HG03066 (cell line): ENCODE measurements around the gene SLC5A3.

Experiments
- ATAC-seq: cut with Tn5 transposase; IDR thresholded peaks from one replicate; pipeline ENCODE4 v1.9.1; 2021; ENCODE audit warnings: low read depth; ENCODE audit not compliant: unreplicated experiment

Gene SLC5A3

GRCh38 chr21:34065027-34065426 is 8.4 kb upstream of the SLC5A3 start:
- no peak for ATAC-seq

GRCh38 chr21:34071683-34072082 is 1.7 kb upstream of the SLC5A3 start:
- ATAC-seq, result no peak

GRCh38 chr21:34072145-34073031 is 990 bp upstream of the SLC5A3 start:
- ATAC-seq, result peak; percentile 4

GRCh38 chr21:34073749-34074282 is 438 bp downstream of the SLC5A3 start:
- peak; percentile 36 for ATAC-seq

DNA sequence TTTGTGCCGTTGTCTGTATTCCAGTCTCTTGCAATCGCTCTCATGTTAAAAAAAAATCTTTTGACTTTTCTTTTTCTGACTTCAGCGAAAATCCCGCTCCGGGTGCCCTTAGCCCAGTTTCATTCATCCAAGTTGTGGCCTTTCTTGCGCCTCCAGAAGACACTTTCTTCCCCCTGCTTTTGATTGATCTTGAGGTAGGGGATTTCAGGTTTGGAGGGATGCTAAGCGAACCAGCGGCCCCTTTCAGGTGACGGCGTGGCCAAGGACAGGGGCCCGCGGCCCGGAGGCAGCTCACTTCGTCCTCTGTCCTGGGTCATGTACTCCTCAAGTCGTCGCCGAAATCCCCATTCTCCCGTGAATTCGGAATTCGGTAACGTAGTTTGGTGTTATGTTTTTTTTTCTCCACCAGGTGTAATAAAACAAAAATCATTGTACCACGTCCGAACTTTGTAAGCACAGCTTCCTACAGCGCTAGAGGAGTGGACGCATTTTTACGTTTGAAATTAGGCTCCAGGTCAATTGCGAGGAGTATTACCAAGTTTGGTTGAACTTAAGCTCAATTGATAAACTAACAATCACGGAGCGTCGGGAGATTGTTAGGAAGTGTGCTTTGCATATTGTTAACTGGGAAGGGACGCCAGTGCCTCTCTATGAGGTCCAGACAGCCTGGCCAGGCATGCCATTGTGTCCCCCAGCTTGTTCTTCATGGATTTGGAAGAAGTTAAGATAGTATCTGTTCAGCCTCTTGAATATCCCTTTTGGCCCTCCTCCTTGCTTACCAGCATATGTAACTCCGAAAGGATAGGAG is 1.1 kb downstream of the SLC5A3 start:
- ATAC-seq, result no peak

GRCh38 chr21:34075091-34075425 is 1.7 kb downstream of the SLC5A3 start:
- ATAC-seq, result no peak

DNA sequence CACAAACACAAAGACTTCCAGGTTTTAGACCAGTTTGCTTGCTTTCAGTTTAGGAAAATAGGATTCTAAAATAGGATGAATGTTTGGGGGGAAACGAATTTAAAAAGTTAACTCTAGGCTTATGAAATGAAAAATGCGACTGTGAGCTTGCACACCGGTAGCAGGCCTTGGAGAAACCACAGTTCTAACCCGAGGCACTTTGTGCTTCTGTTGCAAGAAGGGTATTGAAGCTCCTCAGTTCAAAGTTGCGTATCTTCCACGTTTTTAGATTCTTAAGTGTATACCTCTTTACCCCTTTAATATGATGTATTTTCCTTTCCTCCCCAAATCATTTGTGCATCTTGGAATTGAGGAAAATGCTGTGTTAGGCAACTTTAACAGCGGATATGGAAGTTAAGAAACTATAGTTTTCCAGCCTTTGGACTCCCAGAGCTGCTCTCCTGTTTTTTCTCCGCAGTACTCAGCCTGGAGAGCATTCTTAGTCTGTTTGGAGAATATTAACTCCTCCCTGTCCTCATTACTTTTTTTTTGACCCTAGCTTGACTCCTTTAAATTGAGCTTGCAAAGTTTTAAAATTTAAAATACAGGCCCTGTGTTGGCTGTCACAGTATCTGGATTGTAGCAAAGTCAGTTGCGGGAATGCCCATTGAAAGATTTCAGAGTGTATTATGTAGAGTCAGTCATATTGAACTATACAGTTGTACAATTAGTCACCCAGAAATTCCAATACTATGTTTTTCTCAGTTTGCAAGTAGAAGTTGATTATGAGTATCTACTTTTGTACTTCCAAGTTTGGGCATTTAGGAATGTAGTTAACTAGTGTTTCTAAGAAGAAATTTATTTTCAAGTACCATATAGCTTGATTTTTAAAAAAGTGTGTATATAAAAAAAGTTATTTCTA is 2.6 kb downstream of the SLC5A3 start:
- no peak for ATAC-seq

GRCh38 chr21:34076835-34077234 is 3.5 kb downstream of the SLC5A3 start:
- no peak for ATAC-seq

- ATAC-seq, result no peak
Measured at GRCh38 chr21:34077888-34078287, 4.5 kb downstream of the SLC5A3 start.

DNA sequence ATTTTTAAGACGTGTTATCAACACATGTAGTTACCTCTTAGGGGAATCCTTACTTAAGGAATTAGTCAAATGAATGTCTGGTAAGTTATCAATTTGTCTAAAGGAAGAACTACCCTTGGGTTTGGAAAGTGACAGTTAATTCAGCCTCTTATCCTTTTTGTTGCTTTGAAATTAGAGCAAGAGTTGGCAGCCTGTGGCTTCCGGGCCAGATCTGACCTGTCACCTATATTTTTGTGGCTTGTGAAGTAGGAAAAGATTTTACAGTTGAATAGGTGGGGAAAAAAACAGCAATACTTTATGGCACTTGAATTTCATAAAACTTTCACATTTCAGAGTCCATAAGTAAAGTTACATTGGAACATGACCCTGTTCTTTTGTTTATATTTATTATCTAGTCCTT is 5.5 kb downstream of the SLC5A3 start:
- no peak for ATAC-seq

GRCh38 chr21:34080710-34081109 is 7.3 kb downstream of the SLC5A3 start:
- no peak for ATAC-seq

DNA sequence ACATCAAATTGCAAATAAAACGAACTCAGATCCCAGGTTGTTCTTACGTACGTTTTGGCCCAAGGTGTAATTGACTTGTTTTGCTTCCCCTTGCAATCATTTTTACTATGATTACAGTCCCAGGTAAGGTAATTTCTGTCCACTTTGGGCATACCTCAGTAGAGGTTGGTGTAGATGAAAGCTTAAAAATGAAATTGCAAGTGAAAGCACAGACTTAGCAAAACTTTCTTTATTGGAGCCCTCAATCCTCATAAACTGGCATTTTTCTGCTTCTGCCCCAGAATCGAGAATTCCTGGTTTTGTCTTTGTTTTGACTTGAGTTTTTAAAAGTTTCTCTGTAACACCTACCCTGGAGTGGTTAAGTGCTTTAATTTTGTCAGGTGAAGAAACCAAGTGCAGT is 9.4 kb downstream of the SLC5A3 start:
- no peak for ATAC-seq

- no peak for ATAC-seq
Measured at GRCh38 chr21:34083357-34083756, 10.0 kb downstream of the SLC5A3 start.

DNA sequence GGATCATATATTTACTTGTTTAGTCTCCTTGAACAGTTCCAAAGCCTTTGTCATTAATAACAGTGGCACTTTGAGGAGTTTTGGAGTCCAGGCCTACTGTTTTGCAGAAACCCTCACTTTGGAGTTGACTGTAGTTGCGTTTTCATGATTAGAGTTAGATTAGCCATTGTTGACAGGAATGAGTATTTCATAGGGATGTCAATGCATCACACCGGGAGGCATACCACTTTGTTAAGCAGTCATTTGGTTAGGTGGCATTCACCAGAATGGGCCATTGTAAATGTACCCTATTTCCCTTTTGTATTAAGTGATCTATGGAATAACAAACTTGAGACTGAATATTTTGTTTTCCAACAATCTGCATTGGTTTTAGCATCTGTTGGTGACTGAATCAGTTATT is 11.8 kb downstream of the SLC5A3 start:
- no peak for ATAC-seq

DNA sequence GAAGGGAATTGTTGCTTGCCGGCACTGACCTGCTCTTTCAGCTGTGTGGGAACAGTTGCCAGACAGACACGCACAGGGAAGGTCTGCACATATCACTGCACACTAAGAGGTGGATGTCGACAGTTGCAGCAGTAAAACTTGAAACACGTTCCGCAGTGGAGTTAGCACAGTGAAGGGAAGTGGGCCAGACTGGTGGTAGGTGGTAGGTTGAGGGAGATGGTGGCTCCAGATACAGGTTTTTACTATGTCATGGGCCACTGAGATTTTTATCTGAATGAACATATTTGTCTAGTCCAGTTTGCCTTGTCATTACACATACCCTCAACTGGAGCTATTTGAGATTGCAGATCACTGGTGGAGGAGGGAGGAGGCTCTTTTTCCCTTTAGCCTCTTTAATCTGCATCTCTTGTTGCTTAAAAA is 13.5 kb downstream of the SLC5A3 start:
- ATAC-seq, result no peak

DNA sequence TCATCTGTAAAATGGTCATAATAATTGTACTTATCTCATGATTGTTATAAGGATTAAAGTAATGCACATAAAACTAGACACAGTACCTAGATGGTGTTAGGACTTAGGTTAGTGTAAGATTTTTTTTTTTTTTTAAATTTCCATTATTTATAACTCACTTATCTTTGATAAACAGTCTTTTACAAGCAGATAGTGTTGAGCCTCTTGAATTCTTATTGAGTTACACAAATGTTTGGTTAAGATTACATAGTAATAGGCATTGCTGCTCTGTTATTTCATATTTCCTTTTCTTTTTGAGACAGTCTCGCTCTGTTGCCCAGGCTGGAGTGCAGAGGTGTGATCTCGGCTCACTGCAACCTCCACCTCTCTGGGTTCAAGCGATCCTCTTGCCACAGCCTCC is 15.4 kb downstream of the SLC5A3 start:
- no peak for ATAC-seq

GRCh38 chr21:34091032-34091431 is 17.7 kb downstream of the SLC5A3 start:
- no peak for ATAC-seq

DNA sequence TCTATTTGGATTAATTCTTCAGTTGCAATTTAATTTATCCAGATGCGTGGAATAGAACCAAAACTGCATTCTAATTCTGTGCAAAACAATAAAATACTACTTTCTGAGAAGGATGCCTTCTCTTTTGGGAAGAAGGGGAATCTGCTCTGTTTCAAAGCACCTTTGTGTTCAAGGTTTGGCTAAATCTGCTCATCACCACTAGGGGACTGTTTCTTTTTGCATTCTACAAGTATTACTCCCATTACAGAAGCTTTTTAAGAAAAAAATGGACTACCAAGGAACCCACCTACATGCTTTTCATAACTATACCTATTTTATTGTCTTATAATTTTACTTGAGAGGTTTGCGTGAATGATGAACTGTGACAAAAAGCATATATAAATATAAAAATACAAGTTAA is 18.2 kb downstream of the SLC5A3 start:
- no peak for ATAC-seq

GRCh38 chr21:34092262-34092921 is 19.0 kb downstream of the SLC5A3 start:
- ATAC-seq, result no peak

DNA sequence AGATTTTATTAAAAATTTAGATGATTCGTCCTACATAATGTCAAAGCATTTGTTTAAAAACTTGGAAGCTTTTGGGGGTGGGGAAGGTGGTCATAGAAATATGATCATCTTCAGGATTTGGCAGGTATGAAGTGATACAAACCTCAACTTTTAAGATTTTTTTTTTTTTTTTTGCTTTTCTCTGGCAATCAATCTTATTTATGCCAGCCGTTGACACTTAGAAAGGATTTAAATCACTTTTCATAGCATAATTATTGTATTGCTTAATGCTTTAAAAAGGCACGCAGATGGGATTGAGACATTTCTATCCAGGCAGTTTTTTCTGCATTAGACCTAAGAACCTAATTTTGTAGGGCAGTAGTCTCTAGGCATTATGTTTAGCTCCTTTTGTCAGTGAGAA is 19.7 kb downstream of the SLC5A3 start:
- no peak for ATAC-seq
